ENCODE data around the gene SOCS2. TPM values are rescaled to one million over a fixed set of nuclear protein-coding genes. Genes with fewer than 3 reads are reported as not detected.
"Not testable (repeated sequence)": the region's sequence is repeated elsewhere in the genome, so short reads cannot be mapped to it uniquely, and the experiment has no call there.

Gene SOCS2
- total RNA-seq, 1 donor from 2014 or later: 93.6 TPM

- no peak for DNase-seq
These were observed 22.4 kb downstream of the SOCS2 start for GRCh38 chr12:93594766-93595311.

GRCh38 chr12:93595351-93595750 is 22.9 kb downstream of the SOCS2 start:
- no peak for DNase-seq

GRCh38 chr12:93597608-93598007 is 25.1 kb downstream of the SOCS2 start:
- DNase-seq: no peak

GRCh38 chr12:93599192-93599591 is 26.7 kb downstream of the SOCS2 start:
- DNase-seq: no peak

GRCh38 chr12:93601591-93601990 is 29.1 kb downstream of the SOCS2 start:
- DNase-seq: no peak

- DNase-seq: no peak
These were observed 30.6 kb downstream of the SOCS2 start for GRCh38 chr12:93602897-93603668.

GRCh38 chr12:93603762-93604161 is 31.3 kb downstream of the SOCS2 start:
- no peak for DNase-seq

GRCh38 chr12:93608313-93608712 is 35.8 kb downstream of the SOCS2 start:
- DNase-seq: no peak

- DNase-seq: no peak
These were observed 37.1 kb downstream of the SOCS2 start for GRCh38 chr12:93609281-93610192.

- DNase-seq: no peak
These were observed 40.3 kb downstream of the SOCS2 start for GRCh38 chr12:93612776-93613175.

GRCh38 chr12:93614917-93615596 is 42.6 kb downstream of the SOCS2 start:
- DNase-seq: no peak

GRCh38 chr12:93616584-93617101 is 44.2 kb downstream of the SOCS2 start:
- no peak for DNase-seq

- no peak for DNase-seq
These were observed 46.5 kb downstream of the SOCS2 start for GRCh38 chr12:93618891-93619410.

GRCh38 chr12:93621986-93622385 is 49.5 kb downstream of the SOCS2 start:
- DNase-seq: no peak

- DNase-seq: peak; percentile 21
These were observed 50.0 kb downstream of the SOCS2 start for GRCh38 chr12:93622485-93622884.

GRCh38 chr12:93624595-93625294 is 52.3 kb downstream of the SOCS2 start:
- peak; percentile 64 for DNase-seq

GRCh38 chr12:93625295-93625645 is 52.8 kb downstream of the SOCS2 start:
- DNase-seq: not testable (repeated sequence)

- DNase-seq: no peak
These were observed 53.7 kb downstream of the SOCS2 start for GRCh38 chr12:93626160-93626559.

All from dermis blood vessel endothelial cell (primary cell).